Type B pancreatic cell (in vitro differentiated cells): ENCODE measurements around the gene CLDN7. TPM values are rescaled to one million over a fixed set of nuclear protein-coding genes. Genes with fewer than 3 reads are reported as not detected.

ENCODE experiments used
- DNase-seq: peaks from one replicate; pipeline ENCODE4 v3.0.0; 2021; ENCODE audit warnings: mixed read lengths; ENCODE audit not compliant: unreplicated experiment; ENCODE audit errors: extremely low spot score
- H3K27ac Mint-ChIP-seq: 2 replicates; pipeline ENCODE4 v1.8.0; 2021; ENCODE audit warnings: mild to moderate bottlenecking, mixed read lengths
- H3K27me3 Mint-ChIP-seq: 2 replicates; pipeline ENCODE4 v1.8.0; 2021; ENCODE audit warnings: mixed read lengths
- H3K36me3 Mint-ChIP-seq: 2 replicates; pipeline ENCODE4 v1.8.0; 2021; ENCODE audit warnings: mixed read lengths
- H3K4me1 Mint-ChIP-seq: one replicate; pipeline ENCODE4 v1.8.0; 2021; ENCODE audit warnings: mixed read lengths; ENCODE audit not compliant: unreplicated experiment
- H3K4me3 Mint-ChIP-seq: 2 replicates; pipeline ENCODE4 v1.8.0; 2021; ENCODE audit warnings: mild to moderate bottlenecking, mixed read lengths
- H3K9me3 Mint-ChIP-seq: 2 replicates; pipeline ENCODE4 v1.8.0; 2021; ENCODE audit warnings: mixed read lengths
- CTCF ChIP-seq: fragments of 200-600 bp; sonication (generic); conservative IDR thresholded peaks from 2 replicates; pipeline ENCODE4 v1.5.0; 2021; ENCODE audit warnings: antibody characterized with exemption, mild to moderate bottlenecking
- total RNA-seq: library from RNA; stranded (reverse); gene quantifications from 2 replicates; pipeline ENCODE4 v1.2.1, GENCODE V29; 2021; ENCODE audit warnings: low replicate concordance

CLDN7 gene
- total RNA-seq, 1 donor from 2014 or later, result 118 TPM

GRCh38 chr17:7224110-7224509, 38.2 kb downstream of the CLDN7 start:
- Mint-ChIP-seq H3K9me3 (no peaks in the 10 kb centered on the region), H3K4me3 (peak overlapping the region; percentile 3), H3K36me3 (peaks cover 15% of the 10 kb centered on the region), H3K4me1 (peaks cover 18% of the 10 kb centered on the region), H3K27ac (peak overlapping the region; percentile 72), H3K27me3 (no peaks in the 10 kb centered on the region)
- no peak for DNase-seq
- TF ChIP-seq CTCF, result no peak

GRCh38 chr17:7223375-7223774, 38.9 kb downstream of the CLDN7 start:
- TF ChIP-seq CTCF, result no peak
- Mint-ChIP-seq H3K4me1 (peaks cover 23% of the 10 kb centered on the region), H3K9me3 (no peaks in the 10 kb centered on the region), H3K27ac (peak overlapping the region; percentile 72), H3K4me3 (no peak overlapping the region), H3K36me3 (peaks cover 13% of the 10 kb centered on the region), H3K27me3 (no peaks in the 10 kb centered on the region)
- DNase-seq, result no peak

GRCh38 chr17:7222972-7223292, 39.3 kb downstream of the CLDN7 start:
- H3K27me3 Mint-ChIP-seq, result no peaks in the 10 kb centered on the region
- H3K36me3 Mint-ChIP-seq, result peaks cover 9% of the 10 kb centered on the region
- H3K27ac Mint-ChIP-seq, result no peak overlapping the region
- TF ChIP-seq CTCF, result no peak
- DNase-seq, result no peak
- H3K4me1 Mint-ChIP-seq, result peaks cover 26% of the 10 kb centered on the region
- H3K4me3 Mint-ChIP-seq, result no peak overlapping the region
- no peaks in the 10 kb centered on the region for H3K9me3 Mint-ChIP-seq

- H3K4me3 Mint-ChIP-seq, result peak overlapping the region; percentile 97
- H3K36me3 Mint-ChIP-seq, result peaks cover 8% of the 10 kb centered on the region
- no peak for TF ChIP-seq CTCF
- no peaks in the 10 kb centered on the region for H3K27me3 Mint-ChIP-seq
- no peaks in the 10 kb centered on the region for H3K9me3 Mint-ChIP-seq
- peak overlapping the region; percentile 50 for H3K27ac Mint-ChIP-seq
- DNase-seq, result no peak
- peaks cover 31% of the 10 kb centered on the region for H3K4me1 Mint-ChIP-seq
Observed at GRCh38 chr17:7222093-7222971, 39.9 kb downstream of the CLDN7 start.

GRCh38 chr17:7221278-7222092, 40.8 kb downstream of the CLDN7 start:
- Mint-ChIP-seq H3K36me3 (peaks cover 8% of the 10 kb centered on the region), H3K27me3 (no peaks in the 10 kb centered on the region), H3K9me3 (no peaks in the 10 kb centered on the region), H3K4me1 (peaks cover 34% of the 10 kb centered on the region), H3K4me3 (peak overlapping the region; percentile 97), H3K27ac (peak overlapping the region; percentile 97)
- DNase-seq, result no peak
- no peak for TF ChIP-seq CTCF
